PC-3 (cell line): ENCODE data around the gene NUAK2. TPM values are rescaled to one million over a fixed set of nuclear protein-coding genes. Genes with fewer than 3 reads are reported as not detected.

ENCODE experiments used
- ATAC-seq: fragments of 200-7000 bp; cut with Tn5 transposase; 2 replicates; pipeline ENCODE4 v1.9.1; 2020; ENCODE audit warnings: mild to moderate bottlenecking, moderate library complexity
- BruUV-seq: library from RNA; stranded (reverse); fragments of 400-500 nt; replicated peaks from 2 replicates; lab custom pipeline; 2021; lab: Mats Ljungman, UMichigan
- CTCF ChIA-PET: fragments of 300-600 bp; sonication (Branson Sonifier 250); formaldehyde crosslinking; loops from one replicate; lab custom pipeline; 2022; ENCODE audit warnings: antibody characterized with exemption; lab: Charles Lee
- POLR2A ChIA-PET: fragments of 300-600 bp; sonication (Branson Sonifier 250); formaldehyde crosslinking; loops from one replicate; lab custom pipeline; 2022; ENCODE audit warnings: antibody characterized with exemption; ENCODE audit not compliant: unreplicated experiment; lab: Charles Lee
- DNase-seq: peaks from one replicate; pipeline ENCODE4 v3.0.0-alpha.2; 2015
- H2AFZ ChIP-seq: fragments of 300-600 bp; sonication (generic); 2 replicates; pipeline ENCODE4 v1.6.0; 2016; ENCODE audit warnings: antibody characterized with exemption, low read length
- H3F3A ChIP-seq: fragments of 300-600 bp; sonication (generic); one replicate; pipeline ENCODE4 v1.6.0; 2017; ENCODE audit warnings: antibody characterized with exemption, low read length, control low read depth, mild to moderate bottlenecking; ENCODE audit not compliant: unreplicated experiment
- H3K27ac ChIP-seq: fragments of 300-600 bp; sonication (generic); 2 replicates; pipeline ENCODE4 v1.5.1; 2016; ENCODE audit warnings: mild to moderate bottlenecking, low read length
- H3K27me3 ChIP-seq: fragments of 300-600 bp; sonication (generic); 2 replicates; pipeline ENCODE4 v1.6.1; 2016; ENCODE audit warnings: low read length, mixed read lengths
- H3K36me3 ChIP-seq: fragments of 300-600 bp; sonication (generic); 2 replicates; pipeline ENCODE4 v1.6.1; 2016; ENCODE audit warnings: low read depth, mixed run types, low read length, mixed read lengths
- H3K4me1 ChIP-seq: fragments of 300-600 bp; sonication (generic); 2 replicates; pipeline ENCODE4 v1.5.1; 2016; ENCODE audit warnings: low read length; ENCODE audit not compliant: insufficient read depth
- H3K4me2 ChIP-seq: fragments of 300-600 bp; sonication (generic); 2 replicates; pipeline ENCODE4 v1.6.0; 2016; ENCODE audit warnings: low read length
- H3K4me3 ChIP-seq: fragments of 300-600 bp; sonication (generic); 2 replicates; pipeline ENCODE4 v1.5.1; 2016; ENCODE audit warnings: mild to moderate bottlenecking, low read length, mixed read lengths
- H3K79me2 ChIP-seq: fragments of 300-600 bp; sonication (generic); 2 replicates; pipeline ENCODE4 v1.6.1; 2017; ENCODE audit warnings: low read length, mixed read lengths
- H3K9ac ChIP-seq: fragments of 300-600 bp; sonication (generic); 2 replicates; pipeline ENCODE4 v1.6.0; 2016; ENCODE audit warnings: mild to moderate bottlenecking, low read length
- H3K9me2 ChIP-seq: fragments of 300-600 bp; sonication (generic); replicated peaks from 2 replicates; pipeline ENCODE4 v1.6.1; 2016; ENCODE audit warnings: mixed run types, low read length, mixed read lengths
- H3K9me3 ChIP-seq: fragments of 300-600 bp; sonication (generic); 2 replicates; pipeline ENCODE4 v1.6.1; 2016; ENCODE audit warnings: low read length, mixed read lengths
- H4K20me1 ChIP-seq: fragments of 300-600 bp; sonication (generic); 2 replicates; pipeline ENCODE4 v1.6.1; 2016; ENCODE audit warnings: low read length, mixed read lengths
- EZH2 ChIP-seq: fragments of 300-600 bp; sonication (generic); IDR thresholded peaks from one replicate; pipeline ENCODE4 v1.6.1; 2017; ENCODE audit warnings: antibody characterized with exemption, mild to moderate bottlenecking, low read length; ENCODE audit not compliant: unreplicated experiment
- EZH2phosphoT487 ChIP-seq: fragments of 300-600 bp; sonication (generic); IDR thresholded peaks from 2 replicates; pipeline ENCODE4 v1.6.1; 2018; ENCODE audit warnings: mild to moderate bottlenecking, antibody characterized with exemption, low read length, borderline replicate concordance
- intact Hi-C: fragments of 100-400 bp; cut with micrococcal nuclease; formaldehyde crosslinking; loops from 2 replicates; pipeline ENCODE4 v1.9.0; 2023
- total RNA-seq: library from RNA; depleted of rRNA; stranded (reverse); fragments of >200 nt; gene quantifications from 2 replicates; pipeline ENCODE4 v1.2.3, GENCODE V29; 2014
- TF ChIP-seq, protein P1 (sequence below): fragments of 300-600 bp; sonication (generic); conservative IDR thresholded peaks from 2 replicates; pipeline ENCODE4 v1.5.1; 2017; ENCODE audit warnings: antibody characterized with exemption, low read depth, mild to moderate bottlenecking, low read length

Gene NUAK2
- total RNA-seq, 1 experiment from 2014 or later, result 3.8 TPM

GRCh38 chr1:205315008-205315618 is 6.4 kb downstream of the NUAK2 start:
- CTCF ChIA-PET, result no interaction called here
- no peak for ATAC-seq
- Histone ChIP-seq H3K4me3 (no peak overlapping the region), H3K36me3 (no peaks in the 10 kb centered on the region), H4K20me1 (no peaks in the 10 kb centered on the region), H3K4me2 (no peak overlapping the region), H3F3A (no peaks in the 10 kb centered on the region), H3K9ac (no peak overlapping the region), H3K27ac (no peak overlapping the region), H2AFZ (no peak overlapping the region), H3K27me3 (no peaks in the 10 kb centered on the region), H3K4me1 (peaks cover 34% of the 10 kb centered on the region), H3K9me2 (no peaks in the 10 kb centered on the region), H3K9me3 (no peaks in the 10 kb centered on the region), H3K79me2 (peaks cover 50% of the 10 kb centered on the region)
- intact Hi-C loops, result no loop called here
- POLR2A ChIA-PET, result no interaction called here
- TF ChIP-seq, protein P1, sequence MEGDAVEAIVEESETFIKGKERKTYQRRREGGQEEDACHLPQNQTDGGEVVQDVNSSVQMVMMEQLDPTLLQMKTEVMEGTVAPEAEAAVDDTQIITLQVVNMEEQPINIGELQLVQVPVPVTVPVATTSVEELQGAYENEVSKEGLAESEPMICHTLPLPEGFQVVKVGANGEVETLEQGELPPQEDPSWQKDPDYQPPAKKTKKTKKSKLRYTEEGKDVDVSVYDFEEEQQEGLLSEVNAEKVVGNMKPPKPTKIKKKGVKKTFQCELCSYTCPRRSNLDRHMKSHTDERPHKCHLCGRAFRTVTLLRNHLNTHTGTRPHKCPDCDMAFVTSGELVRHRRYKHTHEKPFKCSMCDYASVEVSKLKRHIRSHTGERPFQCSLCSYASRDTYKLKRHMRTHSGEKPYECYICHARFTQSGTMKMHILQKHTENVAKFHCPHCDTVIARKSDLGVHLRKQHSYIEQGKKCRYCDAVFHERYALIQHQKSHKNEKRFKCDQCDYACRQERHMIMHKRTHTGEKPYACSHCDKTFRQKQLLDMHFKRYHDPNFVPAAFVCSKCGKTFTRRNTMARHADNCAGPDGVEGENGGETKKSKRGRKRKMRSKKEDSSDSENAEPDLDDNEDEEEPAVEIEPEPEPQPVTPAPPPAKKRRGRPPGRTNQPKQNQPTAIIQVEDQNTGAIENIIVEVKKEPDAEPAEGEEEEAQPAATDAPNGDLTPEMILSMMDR, result no peak
- TF ChIP-seq EZH2, result no peak
- no peak for TF ChIP-seq EZH2phosphoT487
- DNase-seq, result no peak
- BruUV-seq, result no TSS peak

- Histone ChIP-seq H3K36me3 (no peaks in the 10 kb centered on the region), H3K9me2 (no peaks in the 10 kb centered on the region), H3K4me3 (no peak overlapping the region), H3K27ac (no peak overlapping the region), H3K9ac (no peak overlapping the region), H3K4me2 (no peak overlapping the region), H3K79me2 (peaks cover 39% of the 10 kb centered on the region), H3F3A (no peaks in the 10 kb centered on the region), H3K9me3 (no peaks in the 10 kb centered on the region), H4K20me1 (no peaks in the 10 kb centered on the region), H3K4me1 (peaks cover 20% of the 10 kb centered on the region), H2AFZ (no peak overlapping the region), H3K27me3 (no peaks in the 10 kb centered on the region)
- CTCF ChIA-PET, result no interaction called here
- no peak for ATAC-seq
- no peak for TF ChIP-seq EZH2
- TF ChIP-seq EZH2phosphoT487, result no peak
- TF ChIP-seq, protein P1, result no peak
- intact Hi-C loops, result no loop called here
- no peak for DNase-seq
- POLR2A ChIA-PET, result no interaction called here
- BruUV-seq, result no TSS peak
Measured at GRCh38 chr1:205313563-205314308, 7.8 kb downstream of the NUAK2 start.
